ENCODE measurements around the gene CST3.

CST3 gene

DNA sequence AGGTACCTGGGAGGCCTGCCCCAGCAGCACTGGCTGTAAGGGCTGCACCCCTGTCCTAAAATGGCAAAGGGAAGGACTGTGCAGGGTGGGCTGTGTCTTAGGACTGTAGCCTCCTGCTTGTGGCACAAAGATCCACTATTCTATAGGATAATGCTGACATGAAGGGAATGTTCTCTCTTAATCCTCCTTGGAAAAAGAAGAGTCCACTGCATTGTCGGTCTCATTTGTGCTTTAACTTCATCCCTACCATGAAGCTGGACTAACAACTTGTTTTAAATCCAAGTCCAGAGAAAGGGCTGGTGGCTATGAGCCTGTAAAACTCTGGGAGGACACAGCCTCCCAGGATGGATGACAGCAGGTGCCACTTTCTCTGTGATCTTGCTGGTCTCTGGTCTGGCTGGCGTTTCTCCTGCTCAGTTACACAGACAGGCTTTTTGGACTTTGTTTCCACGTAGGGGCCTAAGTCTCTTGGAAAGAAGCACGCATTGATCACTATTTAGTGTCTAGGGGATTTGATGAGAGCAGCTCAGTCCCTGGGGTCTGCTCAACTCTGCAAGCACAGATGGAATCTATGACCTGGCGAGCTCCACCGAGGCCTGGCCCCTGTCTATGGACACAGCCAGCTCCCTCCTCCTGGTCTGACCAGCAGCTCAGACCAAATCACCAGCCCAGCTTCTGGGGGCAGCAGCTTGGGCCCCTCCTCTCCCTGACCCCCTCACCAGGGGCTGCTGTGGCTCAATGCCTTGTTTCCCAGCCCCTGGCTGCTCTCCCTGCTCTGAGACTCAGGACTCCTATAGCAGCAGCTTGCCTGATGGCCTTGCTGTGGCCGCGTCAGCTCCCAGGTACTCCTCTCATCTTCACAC, 4.8 kb downstream of the CST3 start:
- no peak for TF ChIP-seq MAX (IDR thresholded peaks at IDR 0.05)
- TF ChIP-seq YY1 (IDR thresholded peaks at IDR 0.05; ENCODE audit: low read depth): no peak
- no peak for TF ChIP-seq ZBTB7A (IDR thresholded peaks at IDR 0.05; ENCODE audit: low read depth)
- no peak for TF ChIP-seq EGR1 (IDR thresholded peaks at IDR 0.05)
- no peak for TF ChIP-seq TEAD4 (IDR thresholded peaks at IDR 0.05)

DNA sequence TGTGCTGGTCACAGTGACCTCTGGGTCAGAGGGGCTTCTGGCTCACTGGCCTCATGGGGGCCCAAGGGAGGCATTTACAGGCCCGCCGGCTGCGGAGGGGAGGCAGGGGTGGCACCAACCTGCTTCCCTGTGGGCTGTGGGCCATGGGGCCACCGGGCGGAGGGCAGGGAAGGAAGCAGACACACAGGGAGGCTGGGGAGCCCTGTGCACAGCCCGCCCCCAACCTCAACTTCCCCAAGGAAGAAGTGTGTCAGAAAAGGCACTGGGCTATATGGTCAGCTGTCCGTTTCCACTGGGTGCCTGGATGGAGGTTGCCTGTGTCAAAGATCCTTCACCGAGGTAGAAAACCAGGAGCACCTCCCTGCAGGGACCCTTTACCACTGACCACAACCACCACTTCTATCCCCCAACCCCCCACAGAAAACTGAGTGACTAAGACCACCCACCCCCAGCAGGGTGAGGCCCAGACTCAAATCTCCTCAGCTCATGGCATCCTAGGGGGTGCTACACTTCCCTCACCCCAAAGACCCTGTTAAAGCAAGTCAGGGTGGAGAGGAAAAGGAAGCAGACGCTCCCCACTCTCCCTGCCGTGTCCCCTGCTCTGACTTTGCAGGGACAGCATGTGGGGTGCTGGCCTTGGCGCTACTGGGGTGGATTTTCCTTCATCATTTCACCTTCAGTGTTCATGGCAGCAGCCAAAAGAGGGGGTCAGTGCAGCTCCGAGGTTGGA, 5.6 kb downstream of the CST3 start:
- TF ChIP-seq EP300 (IDR thresholded peaks at IDR 0.05; ENCODE audit: borderline replicate concordance) (no peak), FOXM1 (IDR thresholded peaks at IDR 0.05; ENCODE audit: borderline replicate concordance, low read depth) (no peak)

DNA sequence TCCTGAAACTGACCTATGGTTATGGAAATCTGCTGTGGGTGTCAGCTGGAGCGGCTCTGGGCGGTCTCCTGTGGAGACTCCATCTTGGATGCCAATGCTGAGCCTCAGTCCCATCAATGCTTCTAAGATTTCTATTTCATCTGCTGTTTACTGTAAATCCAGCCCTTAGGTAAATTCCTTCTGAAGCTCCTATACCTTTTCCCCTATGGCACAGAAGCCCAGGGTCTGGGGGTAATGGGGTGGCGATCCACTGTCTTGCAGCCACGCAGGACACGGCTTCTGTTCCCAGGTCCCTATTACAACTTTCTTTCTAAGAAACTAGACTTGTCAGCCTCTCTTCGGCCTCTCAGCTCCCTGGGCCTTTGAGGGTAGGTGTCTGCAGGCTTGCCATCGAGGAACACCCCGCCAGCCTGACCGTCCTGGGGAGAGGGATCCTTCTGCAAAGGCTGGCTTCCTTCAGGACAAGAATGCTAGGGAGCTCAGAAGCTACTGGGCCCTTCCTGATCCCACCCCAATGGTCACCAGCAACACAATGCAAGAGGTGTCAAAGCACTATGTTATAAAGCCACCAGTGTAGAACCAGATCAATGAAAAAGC, 6.4 kb downstream of the CST3 start:
- TF ChIP-seq YY1 (IDR thresholded peaks at IDR 0.05; ENCODE audit: low read depth) (no peak), TAF1 (IDR thresholded peaks at IDR 0.05; ENCODE audit: low read depth) (no peak), REST (IDR thresholded peaks at IDR 0.05; ENCODE audit: low read depth) (no peak), ZBTB7A (IDR thresholded peaks at IDR 0.05; ENCODE audit: low read depth) (no peak), MAX (IDR thresholded peaks at IDR 0.05) (no peak), RAD21 (IDR thresholded peaks at IDR 0.05; ENCODE audit: low read depth) (no peak), TCF12 (IDR thresholded peaks at IDR 0.05; ENCODE audit: low read depth) (no peak), CREB1 (IDR thresholded peaks at IDR 0.05; ENCODE audit: low read depth) (no peak), EP300 (IDR thresholded peaks at IDR 0.05; ENCODE audit: borderline replicate concordance) (no peak), CEBPB (IDR thresholded peaks at IDR 0.05) (no peak), FOXM1 (IDR thresholded peaks at IDR 0.05; ENCODE audit: borderline replicate concordance, low read depth) (no peak)
- TF ChIP-seq, protein P1, sequence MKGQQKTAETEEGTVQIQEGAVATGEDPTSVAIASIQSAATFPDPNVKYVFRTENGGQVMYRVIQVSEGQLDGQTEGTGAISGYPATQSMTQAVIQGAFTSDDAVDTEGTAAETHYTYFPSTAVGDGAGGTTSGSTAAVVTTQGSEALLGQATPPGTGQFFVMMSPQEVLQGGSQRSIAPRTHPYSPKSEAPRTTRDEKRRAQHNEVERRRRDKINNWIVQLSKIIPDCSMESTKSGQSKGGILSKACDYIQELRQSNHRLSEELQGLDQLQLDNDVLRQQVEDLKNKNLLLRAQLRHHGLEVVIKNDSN (IDR thresholded peaks at IDR 0.05): no peak

GRCh38 chr20:23630392-23630849, 7.3 kb downstream of the CST3 start:
- TF ChIP-seq TCF12 (IDR thresholded peaks at IDR 0.05; ENCODE audit: low read depth) (no peak), RAD21 (IDR thresholded peaks at IDR 0.05; ENCODE audit: low read depth) (no peak), EP300 (IDR thresholded peaks at IDR 0.05; ENCODE audit: borderline replicate concordance) (no peak), TAF1 (IDR thresholded peaks at IDR 0.05; ENCODE audit: low read depth) (no peak), CREB1 (IDR thresholded peaks at IDR 0.05; ENCODE audit: low read depth) (no peak), REST (IDR thresholded peaks at IDR 0.05; ENCODE audit: low read depth) (no peak), CEBPB (IDR thresholded peaks at IDR 0.05) (no peak), YY1 (IDR thresholded peaks at IDR 0.05; ENCODE audit: low read depth) (no peak), EGR1 (IDR thresholded peaks at IDR 0.05) (no peak), NFIC (IDR thresholded peaks at IDR 0.05) (no peak), FOXM1 (IDR thresholded peaks at IDR 0.05; ENCODE audit: borderline replicate concordance, low read depth) (no peak), TEAD4 (IDR thresholded peaks at IDR 0.05) (no peak), MAX (IDR thresholded peaks at IDR 0.05) (no peak), ZBTB7A (IDR thresholded peaks at IDR 0.05; ENCODE audit: low read depth) (no peak)
- TF ChIP-seq, protein P1 (IDR thresholded peaks at IDR 0.05): no peak

All from Ishikawa (cell line).